ENCODE measurements around the gene KRT37.
"Not testable (repeated sequence)": the region's sequence is repeated elsewhere in the genome, so short reads cannot be mapped to it uniquely, and the experiment has no call there.

The KRT37 gene

GRCh38 chr17:41383690-41384089 is 40.7 kb downstream of the KRT37 start:
- WGBS, 2 experiments: 89 to 93% methylated on average over 1 of the region's 1 CpG
- Histone ChIP-seq H3K4me1 (ENCODE audit: control insufficient read depth, insufficient read depth, low read length) (no peaks in the 10 kb centered on the region), H3K27me3 (ENCODE audit: control insufficient read depth, insufficient read depth, low read length, poor library complexity, severe bottlenecking) (no peaks in the 10 kb centered on the region), H3K4me3 (ENCODE audit: insufficient read depth, low read depth, low read length) (no peak overlapping the region), H3K27ac (ENCODE audit: insufficient read depth, low read depth, low read length, poor library complexity, severe bottlenecking) (no peak overlapping the region), H3K36me3 (ENCODE audit: control insufficient read depth, insufficient read depth, low read length) (no peaks in the 10 kb centered on the region), H3K9me3 (ENCODE audit: control insufficient read depth, low read length) (no peaks in the 10 kb centered on the region)

- 97 to 100% methylated on average over 1 of the region's 1 CpG for WGBS, 2 experiments
- Histone ChIP-seq H3K27me3 (ENCODE audit: control insufficient read depth, insufficient read depth, low read length, poor library complexity, severe bottlenecking) (no peaks in the 10 kb centered on the region), H3K27ac (ENCODE audit: insufficient read depth, low read depth, low read length, poor library complexity, severe bottlenecking) (no peak overlapping the region), H3K9me3 (ENCODE audit: control insufficient read depth, low read length) (no peaks in the 10 kb centered on the region), H3K4me3 (ENCODE audit: insufficient read depth, low read depth, low read length) (no peak overlapping the region), H3K36me3 (ENCODE audit: control insufficient read depth, insufficient read depth, low read length) (no peaks in the 10 kb centered on the region), H3K4me1 (ENCODE audit: control insufficient read depth, insufficient read depth, low read length) (no peaks in the 10 kb centered on the region)
Observed at GRCh38 chr17:41382394-41382793, 42.0 kb downstream of the KRT37 start.

GRCh38 chr17:41381943-41382342 is 42.4 kb downstream of the KRT37 start, which contains the start of gene KRT34:
Gene KRT34, minus strand, starts transcription at chr17:41382306. Its CDS starts 60 bp downstream, at chr17:41382246.
- H3K4me1 ChIP-seq (ENCODE audit: control insufficient read depth, insufficient read depth, low read length); H3K36me3 ChIP-seq (ENCODE audit: control insufficient read depth, insufficient read depth, low read length); H3K9me3 ChIP-seq (ENCODE audit: control insufficient read depth, low read length); H3K4me3 ChIP-seq (ENCODE audit: insufficient read depth, low read depth, low read length); H3K27me3 ChIP-seq (ENCODE audit: control insufficient read depth, insufficient read depth, low read length, poor library complexity, severe bottlenecking); H3K27ac ChIP-seq (ENCODE audit: insufficient read depth, low read depth, low read length, poor library complexity, severe bottlenecking): not testable (repeated sequence)
- 93 to 94% methylated on average over 13 of the region's 13 CpGs for WGBS, 2 experiments

- H3K36me3 ChIP-seq (ENCODE audit: control insufficient read depth, insufficient read depth, low read length); H3K27ac ChIP-seq (ENCODE audit: insufficient read depth, low read depth, low read length, poor library complexity, severe bottlenecking); H3K4me1 ChIP-seq (ENCODE audit: control insufficient read depth, insufficient read depth, low read length); H3K27me3 ChIP-seq (ENCODE audit: control insufficient read depth, insufficient read depth, low read length, poor library complexity, severe bottlenecking); H3K4me3 ChIP-seq (ENCODE audit: insufficient read depth, low read depth, low read length); H3K9me3 ChIP-seq (ENCODE audit: control insufficient read depth, low read length): not testable (repeated sequence)
- WGBS, 2 experiments: 92 to 96% methylated on average over 7 of the region's 7 CpGs
Observed at GRCh38 chr17:41380091-41380490, 44.3 kb downstream of the KRT37 start.

GRCh38 chr17:41377546-41377945 is 46.8 kb downstream of the KRT37 start:
- WGBS, 2 experiments: 80 to 84% methylated on average over 2 of the region's 2 CpGs
- Histone ChIP-seq H3K4me3 (ENCODE audit: insufficient read depth, low read depth, low read length) (no peak overlapping the region), H3K9me3 (ENCODE audit: control insufficient read depth, low read length) (no peaks in the 10 kb centered on the region), H3K4me1 (ENCODE audit: control insufficient read depth, insufficient read depth, low read length) (no peaks in the 10 kb centered on the region), H3K27ac (ENCODE audit: insufficient read depth, low read depth, low read length, poor library complexity, severe bottlenecking) (no peak overlapping the region), H3K27me3 (ENCODE audit: control insufficient read depth, insufficient read depth, low read length, poor library complexity, severe bottlenecking) (no peaks in the 10 kb centered on the region), H3K36me3 (ENCODE audit: control insufficient read depth, insufficient read depth, low read length) (no peaks in the 10 kb centered on the region)

All from ectodermal cell (in vitro differentiated cells).